Astrocyte (in vitro differentiated cells and primary cell): ENCODE data around the gene MYO6.

Experiments
- EZH2 ChIP-seq: IDR thresholded peaks from 2 replicates; pipeline ENCODE4 v1.6.1; 2012; ENCODE audit warnings: mild to moderate bottlenecking, low read length, inconsistent platforms; ENCODE audit not compliant: insufficient read depth
- TF ChIP-seq, protein P1 (sequence below): IDR thresholded peaks from 2 replicates; pipeline ENCODE4 v1.5.1; 2011; ENCODE audit warnings: low read depth, mild to moderate bottlenecking, inconsistent platforms, low read length, moderate library complexity; ENCODE audit not compliant: insufficient read depth

DNA sequence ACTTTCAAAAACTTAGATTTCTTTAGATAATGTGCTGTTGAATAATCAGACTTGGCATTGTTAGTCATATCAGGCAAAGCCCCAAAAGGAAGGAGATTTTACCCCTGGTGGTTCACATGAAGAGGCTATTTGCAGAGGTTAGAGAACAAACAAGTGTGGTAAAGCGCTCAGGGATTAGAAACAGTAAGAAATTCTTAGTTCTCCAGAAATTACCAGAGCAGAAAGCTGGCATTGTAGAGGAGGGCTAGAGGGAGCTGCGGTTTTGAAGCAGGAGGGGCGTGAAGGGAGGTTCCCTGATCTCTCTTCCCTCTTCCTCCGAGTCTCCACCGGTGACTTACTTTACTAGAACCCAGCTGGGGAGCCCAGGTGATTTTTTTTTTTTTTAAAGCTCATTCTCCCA, 10.2 kb downstream of the MYO6 start:
- TF ChIP-seq, protein P1, sequence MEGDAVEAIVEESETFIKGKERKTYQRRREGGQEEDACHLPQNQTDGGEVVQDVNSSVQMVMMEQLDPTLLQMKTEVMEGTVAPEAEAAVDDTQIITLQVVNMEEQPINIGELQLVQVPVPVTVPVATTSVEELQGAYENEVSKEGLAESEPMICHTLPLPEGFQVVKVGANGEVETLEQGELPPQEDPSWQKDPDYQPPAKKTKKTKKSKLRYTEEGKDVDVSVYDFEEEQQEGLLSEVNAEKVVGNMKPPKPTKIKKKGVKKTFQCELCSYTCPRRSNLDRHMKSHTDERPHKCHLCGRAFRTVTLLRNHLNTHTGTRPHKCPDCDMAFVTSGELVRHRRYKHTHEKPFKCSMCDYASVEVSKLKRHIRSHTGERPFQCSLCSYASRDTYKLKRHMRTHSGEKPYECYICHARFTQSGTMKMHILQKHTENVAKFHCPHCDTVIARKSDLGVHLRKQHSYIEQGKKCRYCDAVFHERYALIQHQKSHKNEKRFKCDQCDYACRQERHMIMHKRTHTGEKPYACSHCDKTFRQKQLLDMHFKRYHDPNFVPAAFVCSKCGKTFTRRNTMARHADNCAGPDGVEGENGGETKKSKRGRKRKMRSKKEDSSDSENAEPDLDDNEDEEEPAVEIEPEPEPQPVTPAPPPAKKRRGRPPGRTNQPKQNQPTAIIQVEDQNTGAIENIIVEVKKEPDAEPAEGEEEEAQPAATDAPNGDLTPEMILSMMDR, result no peak
- TF ChIP-seq EZH2, result no peak
